Measurements from ENCODE around the gene GEMIN7. TPM values are rescaled to one million over a fixed set of nuclear protein-coding genes. Genes with fewer than 3 reads are reported as not detected.

The GEMIN7 gene
- total and polyA plus RNA-seq, 12 donors: 10.7 to 38.2 (median 14.8) TPM

DNA sequence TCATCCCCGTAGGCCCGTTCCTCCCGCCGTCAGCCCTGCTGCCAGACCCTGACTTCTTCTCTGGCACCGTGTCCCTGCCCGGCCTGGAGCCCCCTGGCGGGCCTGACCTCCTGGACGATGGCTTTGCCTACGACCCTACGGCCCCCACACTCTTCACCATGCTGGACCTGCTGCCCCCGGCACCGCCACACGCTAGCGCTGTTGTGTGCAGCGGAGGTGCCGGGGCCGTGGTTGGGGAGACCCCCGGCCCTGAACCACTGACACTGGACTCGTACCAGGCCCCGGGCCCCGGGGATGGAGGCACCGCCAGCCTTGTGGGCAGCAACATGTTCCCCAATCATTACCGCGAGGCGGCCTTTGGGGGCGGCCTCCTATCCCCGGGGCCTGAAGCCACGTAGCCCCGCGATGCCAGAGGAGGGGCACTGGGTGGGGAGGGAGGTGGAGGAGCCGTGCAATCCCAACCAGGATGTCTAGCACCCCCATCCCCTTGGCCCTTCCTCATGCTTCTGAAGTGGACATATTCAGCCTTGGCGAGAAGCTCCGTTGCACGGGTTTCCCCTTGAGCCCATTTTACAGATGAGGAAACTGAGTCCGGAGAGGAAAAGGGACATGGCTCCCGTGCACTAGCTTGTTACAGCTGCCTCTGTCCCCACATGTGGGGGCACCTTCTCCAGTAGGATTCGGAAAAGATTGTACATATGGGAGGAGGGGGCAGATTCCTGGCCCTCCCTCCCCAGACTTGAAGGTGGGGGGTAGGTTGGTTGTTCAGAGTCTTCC is 41.5 kb upstream of the GEMIN7 start:
- intact Hi-C loops (cut with DNase I): loop anchor here in 1 of 10 donors (2.0 kb wide), 1 partner anchor 41 kb away; the partner anchor contains the start of gene GEMIN7
- DNase-seq: no peak
- peaks cover 8 to 41% (median 30%) of the 10 kb centered on the region in 9 donors for H3K4me1 ChIP-seq
- WGBS, 2 donors: 91 to 95% methylated on average over 37 of the region's 37 CpGs
- TF ChIP-seq CTCF (IDR thresholded peaks at IDR 0.05): no peak
- peaks cover 0 to 82% (median 25%) of the 10 kb centered on the region in 9 donors for H3K36me3 ChIP-seq
- ATAC-seq: no peak
- H3K27me3 ChIP-seq: no peaks in the 10 kb centered on the region
- H3K9me3 ChIP-seq: peaks cover 0 to 5% (median 0%) of the 10 kb centered on the region in 11 donors
- H3K4me3 ChIP-seq: no peak overlapping the region
- H3K27ac ChIP-seq: no peak overlapping the region

DNA sequence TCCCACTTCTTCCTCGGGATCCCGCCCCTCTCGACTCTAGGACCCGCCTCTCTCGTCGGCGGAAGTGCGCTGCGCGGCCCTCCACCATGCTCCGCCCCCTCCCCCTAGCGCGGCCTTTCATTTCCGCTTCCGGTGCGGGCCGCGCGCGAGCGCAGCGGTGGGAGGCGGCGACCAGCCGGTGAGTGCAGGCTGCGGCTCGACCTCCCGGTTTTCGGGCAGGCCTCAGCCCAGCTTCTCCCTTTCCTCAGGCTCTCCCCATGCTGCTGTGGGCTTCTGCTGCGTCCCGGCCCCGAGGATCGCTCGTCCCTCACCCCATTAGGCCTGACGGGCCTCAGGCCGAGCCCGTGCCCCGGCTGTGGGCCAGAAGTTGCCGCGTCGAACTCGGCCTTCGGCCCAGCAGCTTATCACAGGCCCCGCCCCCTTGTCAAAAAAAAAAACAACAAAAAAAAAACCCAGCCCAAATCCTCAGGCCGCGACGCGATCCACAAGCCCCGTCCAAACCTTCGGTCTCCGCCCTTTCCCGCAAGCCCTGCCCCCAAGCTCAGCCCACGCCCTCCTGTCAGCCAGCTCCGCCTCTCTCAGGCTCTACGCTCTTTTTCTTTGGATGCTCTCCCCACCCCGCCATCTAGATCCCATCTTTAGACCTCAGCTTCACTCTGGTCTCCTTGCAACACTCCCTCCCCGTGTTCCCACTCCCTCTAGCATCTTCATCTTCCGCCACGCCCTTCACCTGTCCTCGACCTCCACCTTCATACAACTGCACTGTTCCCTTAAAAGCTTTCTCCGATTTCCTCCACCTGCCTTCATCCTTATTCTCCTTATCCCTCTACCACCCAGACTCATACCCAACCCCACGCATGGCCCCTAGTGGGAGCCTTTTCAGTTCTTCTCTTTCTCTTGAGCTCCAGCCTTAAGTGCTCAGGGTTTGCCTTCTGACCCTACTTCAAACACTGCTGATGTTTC is 39.8 kb upstream of the GEMIN7 start, which contains the start of gene CLASRP:
Gene CLASRP, plus strand, starts transcription at position 115 of the 963 bp plus-strand sequence. CDS start 1,168 bp downstream, outside the sequence.
- 2% methylated on average over 62 of the region's 62 CpGs for WGBS, 2 donors
- Histone ChIP-seq H3K4me3 (peak within 1 kb of the TSS; percentile 64 to 98 (median 89)), H3K4me1 (peaks cover 8 to 46% (median 30%) of the 10 kb centered on the region in 9 donors), H3K9me3 (peaks cover 0 to 5% (median 0%) of the 10 kb centered on the region in 11 donors), H3K36me3 (peaks cover 0 to 80% (median 30%) of the 10 kb centered on the region in 9 donors), H3K27ac (peak within 1 kb of the TSS; percentile 74 to 99 (median 96)), H3K27me3 (no peaks in the 10 kb centered on the region)
- intact Hi-C loops (cut with DNase I): loop anchor here in 1 of 10 donors (2.0 kb wide), 1 partner anchor 40 kb away; the partner anchor contains the start of gene GEMIN7
- TF ChIP-seq CTCF (IDR thresholded peaks at IDR 0.05): no peak
- DNase-seq (peak; percentile 92), ATAC-seq (peak; percentile 98 to 99 (median 99))

GRCh38 chr19:45040059-45040771 is 38.8 kb upstream of the GEMIN7 start:
- Histone ChIP-seq H3K27ac (peak overlapping the region in 4 of 10 donors; percentile 93 to 99 (median 98)), H3K4me3 (peak overlapping the region in 9 of 10 donors; percentile 64 to 98 (median 89)), H3K9me3 (peaks cover 0 to 5% (median 0%) of the 10 kb centered on the region in 11 donors), H3K36me3 (peaks cover 0 to 80% (median 40%) of the 10 kb centered on the region in 9 donors), H3K4me1 (peaks cover 8 to 56% (median 37%) of the 10 kb centered on the region in 9 donors), H3K27me3 (no peaks in the 10 kb centered on the region)
- 73 to 82% methylated on average over 19 of the region's 19 CpGs for WGBS, 2 donors
- no peak for TF ChIP-seq CTCF (IDR thresholded peaks at IDR 0.05)
- ATAC-seq (no peak), DNase-seq (no peak)
- intact Hi-C loops (cut with DNase I): no loop called here

Measured in heart right ventricle (tissue), 16 donors.